Fibroblast of lung (primary cell): Measurements from ENCODE around the gene RET. TPM values are rescaled to one million over a fixed set of nuclear protein-coding genes. Genes with fewer than 3 reads are reported as not detected.

ENCODE experiments used
- DNase-seq, 2 donors: peaks; one replicate each; pipeline versions ENCODE4 v3.0.0 to v3.0.0-alpha.2; 2010; ENCODE audit warnings: low read depth in 2 of 2
- H2AFZ ChIP-seq: 2 replicates; pipeline ENCODE4 v1.5.1; 2012; ENCODE audit warnings: low read length, control low read depth, inconsistent platforms
- H3K27ac ChIP-seq: 2 replicates; pipeline ENCODE4 v1.5.1; 2011; ENCODE audit warnings: low read length, control low read depth; ENCODE audit not compliant: insufficient read depth
- H3K27me3 ChIP-seq: 2 replicates; pipeline ENCODE4 v1.5.1; 2011; ENCODE audit warnings: mild to moderate bottlenecking, low read length; ENCODE audit not compliant: control insufficient read depth, insufficient read depth
- H3K36me3 ChIP-seq: 2 replicates; pipeline ENCODE4 v1.5.1; 2011; ENCODE audit warnings: low read length; ENCODE audit not compliant: control insufficient read depth, insufficient read depth
- H3K4me1 ChIP-seq: 2 replicates; pipeline ENCODE4 v1.5.1; 2011; ENCODE audit warnings: low read length; ENCODE audit not compliant: control insufficient read depth, insufficient read depth; ENCODE audit errors: extremely low read depth
- H3K4me2 ChIP-seq: 2 replicates; pipeline ENCODE4 v1.5.1; 2011; ENCODE audit warnings: low read length, control low read depth; ENCODE audit not compliant: insufficient read depth; ENCODE audit errors: extremely low read depth
- H3K4me3 ChIP-seq, 4 experiments: fragments of 200-600 bp in 1 of 4; sonication (generic) in 1 of 4; replicated peaks in 1 of 4; 2 replicates each; pipeline ENCODE4 v1.5.1; 2011 to 2016; ENCODE audit warnings: low read length in 4 of 4, low read depth in 3 of 4, mild to moderate bottlenecking in 3 of 4, control low read depth in 2 of 4, inconsistent platforms in 1 of 4, mixed read lengths in 1 of 4; ENCODE audit not compliant: insufficient read depth in 1 of 4; ENCODE audit errors: control extremely low read depth in 1 of 4
- H3K79me2 ChIP-seq: 2 replicates; pipeline ENCODE4 v1.5.1; 2012; ENCODE audit warnings: mild to moderate bottlenecking, low read length, inconsistent platforms; ENCODE audit not compliant: control insufficient read depth, insufficient read depth
- H3K9ac ChIP-seq: 2 replicates; pipeline ENCODE4 v1.5.1; 2011; ENCODE audit warnings: mild to moderate bottlenecking, low read length, control low read depth; ENCODE audit not compliant: insufficient read depth
- H3K9me3 ChIP-seq: 2 replicates; pipeline ENCODE4 v1.5.1; 2012; ENCODE audit warnings: low read depth, low read length; ENCODE audit not compliant: control insufficient read depth, insufficient read depth
- H4K20me1 ChIP-seq: 2 replicates; pipeline ENCODE4 v1.5.1; 2011; ENCODE audit warnings: low read length; ENCODE audit not compliant: control insufficient read depth, insufficient read depth; ENCODE audit errors: extremely low read depth
- EZH2 ChIP-seq: IDR thresholded peaks from 2 replicates; pipeline ENCODE4 v1.5.1; 2012; ENCODE audit warnings: low read length, control low read depth, mild to moderate bottlenecking; ENCODE audit errors: missing control alignments
- polyA plus RNA-seq, 2 donors: library from polyadenylated mRNA; depleted of rRNA in 1 of 2; stranded (reverse) in 1 of 2; unstranded in 1 of 2; fragments of >200 nt; gene quantifications; 2 replicates each; pipeline ENCODE4 v1.2.1, GENCODE V29; 2011 to 2012; ENCODE audit warnings: missing spikeins in 1 of 2
- total RNA-seq: library from RNA; depleted of rRNA; stranded (reverse); fragments of >200 nt; gene quantifications from 2 replicates; pipeline ENCODE4 v1.2.1, GENCODE V29; 2014
- TF ChIP-seq, protein P1 (sequence below), 2 donors: IDR thresholded peaks in 1 of 2; conservative IDR thresholded peaks in 1 of 2; 1 replicate in 1 of 2; 2 replicates in 1 of 2; pipeline ENCODE4 v1.5.1; 2011 to 2012; ENCODE audit warnings: low read length in 2 of 2, control low read depth in 1 of 2, inconsistent platforms in 1 of 2, low read depth in 1 of 2, mild to moderate bottlenecking in 1 of 2

Gene RET
- total and polyA plus RNA-seq, 2 donors (not counting 1 experiment from before 2014, with no cell fraction given) = 0.08 to 0.83 TPM

- DNase-seq = no peak
- Histone ChIP-seq H3K9me3 (no peaks in the 10 kb centered on the region), H3K4me1 (peaks cover 3% of the 10 kb centered on the region), H2AFZ (no peak overlapping the region), H3K79me2 (peaks cover 68% of the 10 kb centered on the region), H3K4me2 (no peak overlapping the region), H4K20me1 (no peaks in the 10 kb centered on the region), H3K36me3 (no peaks in the 10 kb centered on the region), H3K9ac (no peak overlapping the region), H3K4me3 (no peak overlapping the region), H3K27ac (no peak overlapping the region), H3K27me3 (no peaks in the 10 kb centered on the region)
- TF ChIP-seq, protein P1, sequence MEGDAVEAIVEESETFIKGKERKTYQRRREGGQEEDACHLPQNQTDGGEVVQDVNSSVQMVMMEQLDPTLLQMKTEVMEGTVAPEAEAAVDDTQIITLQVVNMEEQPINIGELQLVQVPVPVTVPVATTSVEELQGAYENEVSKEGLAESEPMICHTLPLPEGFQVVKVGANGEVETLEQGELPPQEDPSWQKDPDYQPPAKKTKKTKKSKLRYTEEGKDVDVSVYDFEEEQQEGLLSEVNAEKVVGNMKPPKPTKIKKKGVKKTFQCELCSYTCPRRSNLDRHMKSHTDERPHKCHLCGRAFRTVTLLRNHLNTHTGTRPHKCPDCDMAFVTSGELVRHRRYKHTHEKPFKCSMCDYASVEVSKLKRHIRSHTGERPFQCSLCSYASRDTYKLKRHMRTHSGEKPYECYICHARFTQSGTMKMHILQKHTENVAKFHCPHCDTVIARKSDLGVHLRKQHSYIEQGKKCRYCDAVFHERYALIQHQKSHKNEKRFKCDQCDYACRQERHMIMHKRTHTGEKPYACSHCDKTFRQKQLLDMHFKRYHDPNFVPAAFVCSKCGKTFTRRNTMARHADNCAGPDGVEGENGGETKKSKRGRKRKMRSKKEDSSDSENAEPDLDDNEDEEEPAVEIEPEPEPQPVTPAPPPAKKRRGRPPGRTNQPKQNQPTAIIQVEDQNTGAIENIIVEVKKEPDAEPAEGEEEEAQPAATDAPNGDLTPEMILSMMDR (conservative IDR thresholded peaks at IDR 0.05 in 1 of 2, IDR thresholded peaks at IDR 0.05 in 1 of 2; ENCODE audit: low read depth in 1 of 2, low read length in 2 of 2) = no peak
- TF ChIP-seq EZH2 = no peak
Measured at GRCh38 chr10:43155741-43156140, 78.9 kb downstream of the RET start.

- TF ChIP-seq, protein P1 (conservative IDR thresholded peaks at IDR 0.05 in 1 of 2, IDR thresholded peaks at IDR 0.05 in 1 of 2; ENCODE audit: low read depth in 1 of 2, low read length in 2 of 2) = peak in 1 of 2 donors; percentile 7
- no peak for TF ChIP-seq EZH2
Measured at GRCh38 chr10:43156590-43157341, 79.9 kb downstream of the RET start.

DNA sequence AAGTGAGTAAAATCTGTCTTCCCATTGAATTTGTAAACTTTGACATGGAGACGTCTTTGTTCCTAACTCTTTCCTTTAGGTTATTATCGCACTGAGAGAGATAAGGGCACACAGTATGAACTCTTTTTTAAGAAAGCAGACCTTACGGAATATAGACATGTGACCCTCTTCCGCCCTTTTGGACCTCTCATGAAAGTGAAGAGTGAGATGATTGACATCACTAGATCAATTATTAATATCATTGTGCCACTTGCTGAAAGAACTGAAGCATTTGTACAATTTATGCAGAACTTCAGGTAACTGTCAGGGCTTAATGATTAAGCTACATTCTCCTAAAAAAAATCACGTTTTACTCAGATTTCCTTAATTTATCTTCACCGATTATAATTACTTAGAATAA lies 81.8 kb downstream of the RET start:
- Histone ChIP-seq H3K36me3 (no peaks in the 10 kb centered on the region), H3K27me3 (no peaks in the 10 kb centered on the region)

More at GRCh38 chr10:43156590-43157341, 79.9 kb downstream of the RET start:
- H3K4me3 ChIP-seq = no peak overlapping the region
- H2AFZ ChIP-seq = no peak overlapping the region
- no peak for DNase-seq
- H3K27me3 ChIP-seq = no peaks in the 10 kb centered on the region
- H3K9ac ChIP-seq = no peak overlapping the region
- H3K4me1 ChIP-seq = peaks cover 3% of the 10 kb centered on the region
- peaks cover 64% of the 10 kb centered on the region for H3K79me2 ChIP-seq
- H4K20me1 ChIP-seq = no peaks in the 10 kb centered on the region
- no peaks in the 10 kb centered on the region for H3K9me3 ChIP-seq
- H3K4me2 ChIP-seq = no peak overlapping the region
- no peaks in the 10 kb centered on the region for H3K36me3 ChIP-seq
- H3K27ac ChIP-seq = no peak overlapping the region

More for the DNA sequence above, 81.8 kb downstream of the RET start:
- H3K27ac ChIP-seq = no peak overlapping the region
- no peaks in the 10 kb centered on the region for H4K20me1 ChIP-seq
- TF ChIP-seq EZH2 = no peak
- TF ChIP-seq, protein P1 (conservative IDR thresholded peaks at IDR 0.05 in 1 of 2, IDR thresholded peaks at IDR 0.05 in 1 of 2; ENCODE audit: low read depth in 1 of 2, low read length in 2 of 2) = no peak
- H2AFZ ChIP-seq = no peak overlapping the region
- H3K9me3 ChIP-seq = no peaks in the 10 kb centered on the region
- H3K9ac ChIP-seq = no peak overlapping the region
- H3K4me1 ChIP-seq = peaks cover 3% of the 10 kb centered on the region
- no peak for DNase-seq
- no peak overlapping the region for H3K4me3 ChIP-seq
- H3K79me2 ChIP-seq = peaks cover 55% of the 10 kb centered on the region
- H3K4me2 ChIP-seq = no peak overlapping the region
